Karpas-422 (cell line): ENCODE results near the gene NANOS3. TPM values are rescaled to one million over a fixed set of nuclear protein-coding genes. Genes with fewer than 3 reads are reported as not detected.
A peak's percentile ranks its signal among the peaks of the same experiment; 100 is the strongest.

Experiments used
- DNase-seq: peaks from one replicate; pipeline ENCODE4 v3.0.0-alpha.2; 2015
- H2AFZ ChIP-seq: fragments of 200-600 bp; sonication (generic); 2 replicates; pipeline ENCODE4 v1.6.1; 2014; ENCODE audit warnings: antibody characterized with exemption, low read length, mixed read lengths
- H3K27ac ChIP-seq: fragments of 200-600 bp; sonication (generic); 2 replicates; pipeline ENCODE4 v1.5.1; 2014; ENCODE audit warnings: mild to moderate bottlenecking, low read length, moderate library complexity
- H3K27me3 ChIP-seq: fragments of 200-600 bp; sonication (generic); 2 replicates; pipeline ENCODE4 v1.6.1; 2014; ENCODE audit warnings: low read length, mixed read lengths
- H3K36me3 ChIP-seq: fragments of 200-600 bp; sonication (generic); 2 replicates; pipeline ENCODE4 v1.6.1; 2014; ENCODE audit warnings: low read length, mixed read lengths; ENCODE audit not compliant: insufficient read depth
- H3K4me1 ChIP-seq: fragments of 200-600 bp; sonication (generic); 2 replicates; pipeline ENCODE4 v1.6.1; 2014; ENCODE audit warnings: mild to moderate bottlenecking, low read length, mixed read lengths
- H3K4me2 ChIP-seq: fragments of 200-600 bp; sonication (generic); 2 replicates; pipeline ENCODE4 v1.6.1; 2014; ENCODE audit warnings: low read length, low read depth, mild to moderate bottlenecking; ENCODE audit not compliant: poor library complexity, severe bottlenecking
- H3K4me3 ChIP-seq: fragments of 200-600 bp; sonication (generic); 2 replicates; pipeline ENCODE4 v1.5.1; 2014; ENCODE audit warnings: mild to moderate bottlenecking, antibody characterized with exemption, low read length, mixed read lengths
- H3K79me2 ChIP-seq: fragments of 200-600 bp; sonication (generic); 2 replicates; pipeline ENCODE4 v1.6.1; 2014; ENCODE audit warnings: mild to moderate bottlenecking, low read length, mixed read lengths
- H3K9ac ChIP-seq: fragments of 200-600 bp; sonication (generic); 2 replicates; pipeline ENCODE4 v1.6.0; 2014; ENCODE audit warnings: low read length
- H3K9me2 ChIP-seq: fragments of 200-600 bp; sonication (generic), shearing (Covaris generic); replicated peaks from 2 replicates; pipeline ENCODE4 v1.6.0; 2014; ENCODE audit warnings: mild to moderate bottlenecking, low read length, moderate library complexity; ENCODE audit not compliant: insufficient read depth
- H3K9me3 ChIP-seq: fragments of 300-700, 200-600 bp; sonication (generic); 2 replicates; pipeline ENCODE4 v1.6.1; 2014; ENCODE audit warnings: low read length, mixed read lengths
- H4K20me1 ChIP-seq: fragments of 200-600 bp; sonication (generic); 2 replicates; pipeline ENCODE4 v1.6.1; 2014; ENCODE audit warnings: mild to moderate bottlenecking, antibody characterized with exemption, low read length, low read depth; ENCODE audit not compliant: insufficient read depth
- total RNA-seq: library from RNA; depleted of rRNA; stranded (reverse); fragments of >200 nt; shearing (Covaris generic); gene quantifications from 2 replicates; pipeline ENCODE4 v1.2.3, GENCODE V29; 2014; ENCODE audit warnings: low replicate concordance; rRNA removed

The NANOS3 gene
- total RNA-seq: not detected in 2 replicates

DNA sequence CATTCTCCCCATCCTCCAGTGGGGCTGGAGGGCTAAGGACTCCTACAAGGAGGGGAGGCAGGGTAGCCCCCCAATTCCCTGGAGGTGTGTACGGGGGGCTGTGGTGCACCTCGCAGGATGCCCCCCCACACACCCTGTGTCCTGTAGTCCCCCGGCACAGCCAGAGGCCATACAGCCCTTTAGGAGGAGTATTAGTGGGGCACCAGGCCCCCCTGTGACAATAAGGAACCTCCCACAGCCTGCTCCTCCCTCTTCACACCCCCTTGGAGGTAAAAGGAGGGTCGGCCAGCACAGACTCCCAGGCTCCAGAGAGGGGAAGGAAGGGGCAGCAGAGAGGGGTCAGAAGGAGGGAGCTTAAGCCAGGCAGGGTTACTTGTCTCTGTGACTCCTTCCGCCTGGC, at the start of gene NANOS3:
Gene NANOS3, plus strand, starts transcription at position 301 of the 400 bp plus-strand sequence. CDS start 115 bp downstream, outside the sequence.
- Histone ChIP-seq H3K4me3 (no peak within 1 kb of the TSS), H2AFZ (no peak within 1 kb of the TSS), H3K27me3 (no peaks in the 10 kb centered on the region), H3K27ac (no peak within 1 kb of the TSS), H3K9me3 (no peaks in the 10 kb centered on the region), H3K4me1 (peaks cover 5% of the 10 kb centered on the region), H3K79me2 (no peaks in the 10 kb centered on the region), H3K9me2 (no peaks in the 10 kb centered on the region), H3K4me2 (no peak within 1 kb of the TSS), H4K20me1 (no peaks in the 10 kb centered on the region), H3K9ac (no peak within 1 kb of the TSS), H3K36me3 (no peaks in the 10 kb centered on the region)
- no peak for DNase-seq

DNA sequence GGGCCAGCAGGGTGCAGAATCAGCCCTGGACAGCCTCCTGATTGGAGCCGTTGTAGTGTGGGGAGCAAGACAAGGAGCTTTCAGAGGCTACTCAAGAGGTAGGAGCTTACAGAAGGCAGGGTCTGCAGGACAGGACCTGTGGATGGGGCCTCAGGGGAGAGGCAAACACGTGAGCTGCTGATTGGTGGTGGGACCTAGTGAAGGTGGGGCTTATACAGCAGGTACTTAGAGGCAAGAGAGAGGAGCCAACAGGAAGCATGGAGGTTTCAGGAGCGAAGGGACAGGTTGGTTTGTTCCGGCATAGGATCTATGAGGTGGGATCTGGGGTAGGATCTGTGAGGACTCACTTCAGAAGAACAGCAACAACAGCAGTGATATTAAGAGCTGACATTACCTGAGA, 49.3 kb upstream of the NANOS3 start:
- no peak overlapping the region for H2AFZ ChIP-seq
- no peaks in the 10 kb centered on the region for H3K27me3 ChIP-seq
- no peak overlapping the region for H3K4me2 ChIP-seq
- no peak overlapping the region for H3K4me3 ChIP-seq
- no peaks in the 10 kb centered on the region for H3K9me3 ChIP-seq
- H4K20me1 ChIP-seq: no peaks in the 10 kb centered on the region
- H3K27ac ChIP-seq: no peak overlapping the region
- H3K79me2 ChIP-seq: no peaks in the 10 kb centered on the region
- peaks cover 3% of the 10 kb centered on the region for H3K4me1 ChIP-seq
- H3K9ac ChIP-seq: no peak overlapping the region
- H3K9me2 ChIP-seq: no peaks in the 10 kb centered on the region
- peak; percentile 39 for DNase-seq
- H3K36me3 ChIP-seq: no peaks in the 10 kb centered on the region

DNA sequence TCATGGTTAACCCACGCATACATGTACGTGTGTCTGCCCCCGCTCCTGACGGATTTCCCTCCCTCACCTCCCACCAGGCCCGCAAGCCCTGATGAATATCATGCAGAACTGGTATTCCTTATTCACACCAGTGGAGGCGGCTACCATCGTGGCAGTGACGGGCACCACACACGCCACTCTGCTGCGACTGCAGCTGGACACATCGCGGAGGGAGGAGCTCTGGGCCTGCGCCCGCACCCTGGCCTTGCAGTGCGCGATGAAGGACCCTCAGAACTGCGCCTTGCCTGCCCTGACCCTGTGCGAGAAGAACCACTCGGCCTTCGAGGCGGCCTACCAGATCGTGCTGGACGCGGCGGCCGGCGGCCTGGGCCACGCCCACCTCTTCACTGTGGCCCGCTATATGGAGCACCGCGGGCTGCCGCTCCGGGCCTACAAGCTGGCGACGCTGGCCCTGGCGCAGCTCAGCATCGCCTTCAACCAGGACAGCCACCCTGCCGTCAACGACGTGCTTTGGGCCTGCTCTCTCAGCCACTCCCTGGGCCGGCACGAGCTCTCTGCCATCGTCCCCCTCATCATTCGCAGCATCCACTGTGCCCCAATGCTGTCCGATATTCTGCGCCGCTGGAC, 46.7 kb upstream of the NANOS3 start:
- H4K20me1 ChIP-seq: no peaks in the 10 kb centered on the region
- no peak overlapping the region for H3K9ac ChIP-seq
- no peak for DNase-seq

DNA sequence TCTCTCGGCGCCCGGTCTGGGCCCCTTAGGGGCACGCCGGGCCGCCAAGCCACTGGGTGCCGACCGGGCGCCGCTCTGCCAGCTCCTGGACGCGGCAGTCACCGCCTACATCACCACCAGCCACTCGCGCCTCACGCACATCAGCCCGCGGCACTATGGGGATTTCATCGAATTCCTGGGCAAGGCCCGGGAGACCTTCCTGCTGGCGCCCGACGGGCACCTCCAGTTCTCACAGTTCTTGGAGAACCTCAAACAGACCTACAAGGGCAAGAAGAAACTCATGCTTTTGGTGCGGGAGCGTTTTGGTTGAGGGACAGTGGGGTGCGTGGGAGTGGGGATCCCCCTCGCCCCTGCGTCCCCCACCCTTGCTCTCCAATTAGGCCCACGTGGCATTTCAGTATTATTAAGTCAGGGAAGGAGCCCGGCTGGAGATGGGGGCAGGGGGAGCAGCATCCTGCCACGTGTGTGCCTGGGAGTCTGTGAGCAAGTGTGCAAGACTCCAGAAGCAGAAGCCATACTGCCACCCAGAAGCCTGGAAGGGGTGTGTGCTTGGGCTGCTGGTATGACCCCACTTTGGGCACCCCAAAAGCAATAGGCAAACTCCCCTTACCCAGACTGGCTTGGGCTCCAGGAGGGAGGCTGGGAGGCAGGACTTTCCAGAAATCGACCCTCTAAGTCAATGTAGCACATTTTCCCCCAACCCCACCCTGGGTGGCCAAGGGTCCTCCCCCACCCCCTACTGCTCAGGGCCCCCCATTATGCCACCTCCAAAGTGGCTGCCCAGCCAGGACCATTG, 46.0 kb upstream of the NANOS3 start:
- no peaks in the 10 kb centered on the region for H4K20me1 ChIP-seq

More for the DNA sequence above, 46.7 kb upstream of the NANOS3 start:
- Histone ChIP-seq H3K9me3 (no peaks in the 10 kb centered on the region), H3K27ac (no peak overlapping the region), H3K27me3 (no peaks in the 10 kb centered on the region), H3K79me2 (no peaks in the 10 kb centered on the region), H3K4me2 (no peak overlapping the region), H2AFZ (no peak overlapping the region), H3K36me3 (no peaks in the 10 kb centered on the region), H3K9me2 (no peaks in the 10 kb centered on the region), H3K4me1 (peaks cover 11% of the 10 kb centered on the region), H3K4me3 (no peak overlapping the region)

GRCh38 chr19:13831537-13832467, 45.1 kb upstream of the NANOS3 start:
- no peaks in the 10 kb centered on the region for H4K20me1 ChIP-seq
- DNase-seq: no peak
- no peaks in the 10 kb centered on the region for H3K9me2 ChIP-seq
- H3K79me2 ChIP-seq: no peaks in the 10 kb centered on the region
- H3K36me3 ChIP-seq: no peaks in the 10 kb centered on the region
- peaks cover 17% of the 10 kb centered on the region for H3K4me1 ChIP-seq
- H3K9me3 ChIP-seq: no peaks in the 10 kb centered on the region
- no peaks in the 10 kb centered on the region for H3K27me3 ChIP-seq
- no peak overlapping the region for H2AFZ ChIP-seq
- no peak overlapping the region for H3K4me2 ChIP-seq
- no peak overlapping the region for H3K27ac ChIP-seq
- no peak overlapping the region for H3K9ac ChIP-seq
- H3K4me3 ChIP-seq: no peak overlapping the region

More for the DNA sequence above, 46.0 kb upstream of the NANOS3 start:
- H3K27ac ChIP-seq: no peak overlapping the region
- H3K27me3 ChIP-seq: no peaks in the 10 kb centered on the region
- no peak overlapping the region for H3K4me3 ChIP-seq
- no peaks in the 10 kb centered on the region for H3K36me3 ChIP-seq
- DNase-seq: no peak
- H3K79me2 ChIP-seq: no peaks in the 10 kb centered on the region
- peaks cover 11% of the 10 kb centered on the region for H3K4me1 ChIP-seq
- no peak overlapping the region for H3K4me2 ChIP-seq
- no peak overlapping the region for H2AFZ ChIP-seq
- no peaks in the 10 kb centered on the region for H3K9me2 ChIP-seq
- H3K9me3 ChIP-seq: no peaks in the 10 kb centered on the region
- no peak overlapping the region for H3K9ac ChIP-seq

- H3K27ac ChIP-seq: no peak overlapping the region
- peaks cover 22% of the 10 kb centered on the region for H3K4me1 ChIP-seq
- H3K36me3 ChIP-seq: no peaks in the 10 kb centered on the region
- peak overlapping the region; percentile 99 for H2AFZ ChIP-seq
- no peaks in the 10 kb centered on the region for H4K20me1 ChIP-seq
- H3K79me2 ChIP-seq: no peaks in the 10 kb centered on the region
- H3K4me2 ChIP-seq: peak overlapping the region; percentile 75
- peak overlapping the region; percentile 71 for H3K4me3 ChIP-seq
- no peaks in the 10 kb centered on the region for H3K9me3 ChIP-seq
- peak overlapping the region; percentile 71 for H3K9ac ChIP-seq
- peak; percentile 96 for DNase-seq
- H3K27me3 ChIP-seq: no peaks in the 10 kb centered on the region
- H3K9me2 ChIP-seq: no peaks in the 10 kb centered on the region
These were observed 43.3 kb upstream of the NANOS3 start for GRCh38 chr19:13833330-13834243.

GRCh38 chr19:13834244-13835069, 42.5 kb upstream of the NANOS3 start:
- peak; percentile 39 for DNase-seq
- peaks cover 30% of the 10 kb centered on the region for H3K4me1 ChIP-seq
- H3K4me3 ChIP-seq: peak overlapping the region; percentile 71
- H2AFZ ChIP-seq: no peak overlapping the region
- H3K27me3 ChIP-seq: no peaks in the 10 kb centered on the region
- no peaks in the 10 kb centered on the region for H3K9me3 ChIP-seq
- no peaks in the 10 kb centered on the region for H3K9me2 ChIP-seq
- H3K27ac ChIP-seq: no peak overlapping the region
- H3K36me3 ChIP-seq: no peaks in the 10 kb centered on the region
- H3K79me2 ChIP-seq: no peaks in the 10 kb centered on the region
- peak overlapping the region; percentile 75 for H3K4me2 ChIP-seq
- H3K9ac ChIP-seq: peak overlapping the region; percentile 71
- no peaks in the 10 kb centered on the region for H4K20me1 ChIP-seq
